Measurements from ENCODE around the gene ANKS1A. TPM values are rescaled to one million over a fixed set of nuclear protein-coding genes. Genes with fewer than 3 reads are reported as not detected.

Gene ANKS1A
- total RNA-seq, 1 donor from 2014 or later = 76.9 TPM

GRCh38 chr6:34917626-34918285 lies 28.7 kb downstream of the ANKS1A start:
- Mint-ChIP-seq H3K36me3 (ENCODE audit: unreplicated experiment) (no peaks in the 10 kb centered on the region), H3K27ac (ENCODE audit: unreplicated experiment) (no peak overlapping the region), H3K4me1 (ENCODE audit: low read depth, unreplicated experiment) (peaks cover 8% of the 10 kb centered on the region), H3K4me3 (ENCODE audit: unreplicated experiment) (no peak overlapping the region), H3K27me3 (ENCODE audit: unreplicated experiment) (peaks cover 6% of the 10 kb centered on the region), H3K9me3 (ENCODE audit: unreplicated experiment) (no peaks in the 10 kb centered on the region)
- DNase-seq = no peak
- TF ChIP-seq, protein P1, sequence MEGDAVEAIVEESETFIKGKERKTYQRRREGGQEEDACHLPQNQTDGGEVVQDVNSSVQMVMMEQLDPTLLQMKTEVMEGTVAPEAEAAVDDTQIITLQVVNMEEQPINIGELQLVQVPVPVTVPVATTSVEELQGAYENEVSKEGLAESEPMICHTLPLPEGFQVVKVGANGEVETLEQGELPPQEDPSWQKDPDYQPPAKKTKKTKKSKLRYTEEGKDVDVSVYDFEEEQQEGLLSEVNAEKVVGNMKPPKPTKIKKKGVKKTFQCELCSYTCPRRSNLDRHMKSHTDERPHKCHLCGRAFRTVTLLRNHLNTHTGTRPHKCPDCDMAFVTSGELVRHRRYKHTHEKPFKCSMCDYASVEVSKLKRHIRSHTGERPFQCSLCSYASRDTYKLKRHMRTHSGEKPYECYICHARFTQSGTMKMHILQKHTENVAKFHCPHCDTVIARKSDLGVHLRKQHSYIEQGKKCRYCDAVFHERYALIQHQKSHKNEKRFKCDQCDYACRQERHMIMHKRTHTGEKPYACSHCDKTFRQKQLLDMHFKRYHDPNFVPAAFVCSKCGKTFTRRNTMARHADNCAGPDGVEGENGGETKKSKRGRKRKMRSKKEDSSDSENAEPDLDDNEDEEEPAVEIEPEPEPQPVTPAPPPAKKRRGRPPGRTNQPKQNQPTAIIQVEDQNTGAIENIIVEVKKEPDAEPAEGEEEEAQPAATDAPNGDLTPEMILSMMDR (IDR thresholded peaks at IDR 0.05; ENCODE audit: partially characterized antibody, unreplicated experiment) = no peak

DNA sequence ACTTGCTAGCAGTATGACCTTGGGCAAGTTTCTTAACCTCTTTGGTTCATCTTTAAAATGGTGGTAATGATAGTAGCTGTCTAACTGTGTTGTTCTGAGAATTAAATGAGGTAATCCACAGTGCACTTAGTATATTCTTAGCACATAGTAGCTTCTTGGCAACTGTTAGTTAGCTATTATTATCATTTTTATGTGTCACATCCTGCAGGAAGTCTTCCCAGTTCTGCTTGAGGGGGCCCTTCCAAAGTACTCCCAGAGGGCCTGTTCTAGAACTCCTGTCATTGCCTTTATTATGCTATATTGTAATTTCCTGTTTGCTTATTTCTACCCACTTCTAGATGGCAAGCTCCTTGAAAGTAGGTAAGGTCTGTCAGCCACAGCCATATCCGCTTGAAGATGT lies 30.6 kb downstream of the ANKS1A start:
- TF ChIP-seq, protein P1 (IDR thresholded peaks at IDR 0.05; ENCODE audit: partially characterized antibody, unreplicated experiment) = no peak
- Mint-ChIP-seq H3K9me3 (ENCODE audit: unreplicated experiment) (no peaks in the 10 kb centered on the region), H3K4me1 (ENCODE audit: low read depth, unreplicated experiment) (peaks cover 8% of the 10 kb centered on the region), H3K27me3 (ENCODE audit: unreplicated experiment) (peaks cover 6% of the 10 kb centered on the region), H3K4me3 (ENCODE audit: unreplicated experiment) (no peak overlapping the region), H3K27ac (ENCODE audit: unreplicated experiment) (no peak overlapping the region), H3K36me3 (ENCODE audit: unreplicated experiment) (no peaks in the 10 kb centered on the region)
- DNase-seq = no peak

DNA sequence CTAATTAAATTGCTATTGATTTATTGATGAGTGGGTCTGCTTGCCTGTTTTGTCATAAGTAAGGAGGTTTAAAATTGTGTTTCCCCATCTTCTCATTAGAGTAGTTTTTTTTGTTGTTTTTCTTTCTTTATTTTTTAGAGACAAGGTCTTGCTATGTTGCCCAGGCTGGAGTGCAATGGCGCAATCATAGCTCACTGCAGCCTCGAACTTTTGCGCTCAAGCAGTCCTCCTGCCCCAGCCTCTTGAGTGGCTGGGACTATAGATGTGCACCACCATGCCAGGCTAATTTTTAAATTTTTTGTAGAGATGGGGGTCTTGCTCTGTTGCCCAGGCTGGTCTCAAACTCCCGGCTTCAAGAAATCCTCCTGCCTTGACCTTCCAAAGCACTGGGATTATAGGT lies 31.0 kb downstream of the ANKS1A start:
- H3K9me3 Mint-ChIP-seq (ENCODE audit: unreplicated experiment) = no peaks in the 10 kb centered on the region
- peaks cover 8% of the 10 kb centered on the region for H3K4me1 Mint-ChIP-seq (ENCODE audit: low read depth, unreplicated experiment)
- no peak overlapping the region for H3K27ac Mint-ChIP-seq (ENCODE audit: unreplicated experiment)
- peaks cover 6% of the 10 kb centered on the region for H3K27me3 Mint-ChIP-seq (ENCODE audit: unreplicated experiment)
- TF ChIP-seq, protein P1 (IDR thresholded peaks at IDR 0.05; ENCODE audit: partially characterized antibody, unreplicated experiment) = no peak
- no peaks in the 10 kb centered on the region for H3K36me3 Mint-ChIP-seq (ENCODE audit: unreplicated experiment)
- DNase-seq = no peak
- H3K4me3 Mint-ChIP-seq (ENCODE audit: unreplicated experiment) = no peak overlapping the region

DNA sequence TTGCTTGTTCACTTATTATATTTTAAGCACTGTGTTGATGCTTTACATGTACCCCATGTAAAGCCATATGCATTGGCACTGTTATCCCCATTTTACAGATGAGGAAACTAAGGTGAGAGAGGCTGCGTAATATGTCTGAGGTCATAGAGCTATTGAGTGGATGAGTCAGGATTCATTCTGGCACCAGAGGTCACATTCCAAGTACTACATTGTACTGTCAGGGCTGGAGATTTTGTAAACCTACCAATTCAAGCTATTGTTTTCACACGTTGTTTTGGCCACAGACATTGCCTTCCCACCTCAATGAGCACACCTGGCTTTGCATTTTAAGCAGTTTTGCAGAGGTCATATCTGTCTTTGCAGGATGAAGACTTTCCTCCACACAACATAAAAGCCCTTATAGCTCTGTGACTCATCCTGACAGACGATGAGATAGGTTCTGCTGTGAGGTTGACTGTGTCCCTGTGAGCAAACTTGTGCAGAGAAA lies 33.2 kb downstream of the ANKS1A start:
- TF ChIP-seq, protein P1 (IDR thresholded peaks at IDR 0.05; ENCODE audit: partially characterized antibody, unreplicated experiment) = no peak
- no peaks in the 10 kb centered on the region for H3K9me3 Mint-ChIP-seq (ENCODE audit: unreplicated experiment)
- H3K4me1 Mint-ChIP-seq (ENCODE audit: low read depth, unreplicated experiment) = peaks cover 11% of the 10 kb centered on the region
- H3K36me3 Mint-ChIP-seq (ENCODE audit: unreplicated experiment) = no peaks in the 10 kb centered on the region
- H3K27ac Mint-ChIP-seq (ENCODE audit: unreplicated experiment) = no peak overlapping the region
- DNase-seq = no peak
- no peak overlapping the region for H3K4me3 Mint-ChIP-seq (ENCODE audit: unreplicated experiment)
- peaks cover 6% of the 10 kb centered on the region for H3K27me3 Mint-ChIP-seq (ENCODE audit: unreplicated experiment)

- H3K4me3 Mint-ChIP-seq (ENCODE audit: unreplicated experiment) = no peak overlapping the region
- H3K27ac Mint-ChIP-seq (ENCODE audit: unreplicated experiment) = no peak overlapping the region
- H3K27me3 Mint-ChIP-seq (ENCODE audit: unreplicated experiment) = peaks cover 2% of the 10 kb centered on the region
- no peak for DNase-seq
- TF ChIP-seq, protein P1 (IDR thresholded peaks at IDR 0.05; ENCODE audit: partially characterized antibody, unreplicated experiment) = no peak
- H3K9me3 Mint-ChIP-seq (ENCODE audit: unreplicated experiment) = no peaks in the 10 kb centered on the region
- H3K36me3 Mint-ChIP-seq (ENCODE audit: unreplicated experiment) = no peaks in the 10 kb centered on the region
- peaks cover 6% of the 10 kb centered on the region for H3K4me1 Mint-ChIP-seq (ENCODE audit: low read depth, unreplicated experiment)
These were observed 36.0 kb downstream of the ANKS1A start for GRCh38 chr6:34924831-34925625.
